B cell (primary cell): ENCODE measurements around the gene FOXN4. TPM values are rescaled to one million over a fixed set of nuclear protein-coding genes. Genes with fewer than 3 reads are reported as not detected.

Experiments
- ATAC-seq: fragments of 200-7000 bp; cut with Tn5 transposase; one replicate; pipeline ENCODE4 v1.10.0; 2021; ENCODE audit warnings: low read depth, mild to moderate bottlenecking, moderate number of reproducible peaks, moderate library complexity
- CTCF ChIA-PET: fragments of 350-600 bp; sonication (Branson Sonifier 250); formaldehyde crosslinking; loops from one replicate; lab custom pipeline; 2021; ENCODE audit warnings: antibody characterized with exemption, inconsistent platforms; lab: Charles Lee
- POLR2A ChIA-PET: fragments of 350-600 bp; sonication (Branson Sonifier 250); formaldehyde crosslinking; loops from one replicate; lab custom pipeline; 2021; ENCODE audit warnings: antibody characterized with exemption; lab: Charles Lee
- DNase-seq: peaks from one replicate; pipeline ENCODE4 v3.0.0; 2013
- H2AFZ ChIP-seq: 2 replicates; pipeline ENCODE4 v1.6.1; 2012; ENCODE audit warnings: mild to moderate bottlenecking, low read depth, low read length; ENCODE audit not compliant: insufficient read depth, poor library complexity, severe bottlenecking
- H3K27ac ChIP-seq, 2 donors: 1 replicate in 1 of 2; 2 replicates in 1 of 2; pipeline ENCODE4 v1.5.1; 2012 to 2013; ENCODE audit warnings: low read length in 2 of 2, mild to moderate bottlenecking in 2 of 2, moderate library complexity in 1 of 2
- H3K27me3 ChIP-seq, 4 experiments: fragments of 200-600 bp in 1 of 4; sonication (generic) in 1 of 4; replicated peaks in 1 of 4; 1 replicate in 2 of 4; 2 replicates in 2 of 4; pipeline versions ENCODE4 v1.6.1 to v1.7.0; 2013 to 2016; ENCODE audit warnings: low read length in 3 of 4, mild to moderate bottlenecking in 2 of 4, mixed read lengths in 1 of 4, moderate library complexity in 1 of 4; ENCODE audit not compliant: insufficient read depth in 4 of 4, control insufficient read depth in 3 of 4; ENCODE audit errors: control extremely low read depth in 1 of 4
- H3K36me3 ChIP-seq, 2 experiments: replicated peaks in 1 of 2; 1 replicate in 1 of 2; 2 replicates in 1 of 2; pipeline versions ENCODE4 v1.6.1 to v1.7.1; 2013; ENCODE audit warnings: low read length in 1 of 2; ENCODE audit not compliant: insufficient read depth in 2 of 2, control insufficient read depth in 1 of 2; ENCODE audit errors: control extremely low read depth in 1 of 2, extremely low read depth in 1 of 2
- H3K4me1 ChIP-seq, 2 donors: fragments of 200-600 bp in 1 of 2; sonication (generic) in 1 of 2; 1 replicate in 1 of 2; 2 replicates in 1 of 2; pipeline versions ENCODE4 v1.5.1 to v1.6.1; 2013 to 2017; ENCODE audit warnings: low read length in 2 of 2; ENCODE audit not compliant: control insufficient read depth in 2 of 2, insufficient read depth in 2 of 2
- H3K4me2 ChIP-seq: replicated peaks from 2 replicates; pipeline ENCODE3; 2012; ENCODE audit warnings: mild to moderate bottlenecking, low read depth, low read length; ENCODE audit not compliant: poor library complexity, severe bottlenecking
- H3K4me3 ChIP-seq, 5 experiments: fragments of 200-600 bp in 1 of 5; sonication (generic) in 1 of 5; 1 replicate in 3 of 5; 2 replicates in 2 of 5; pipeline versions ENCODE4 v1.5.1 to v1.7.0; 2011 to 2016; ENCODE audit warnings: low read length in 4 of 5, mild to moderate bottlenecking in 4 of 5, low read depth in 2 of 5, control low read depth in 1 of 5, moderate library complexity in 1 of 5; ENCODE audit not compliant: insufficient read depth in 1 of 5; ENCODE audit errors: control extremely low read depth in 1 of 5, extremely low read depth in 1 of 5
- H3K79me2 ChIP-seq: fragments of 200-600 bp; sonication (generic); one replicate; pipeline ENCODE4 v1.6.0; 2016; ENCODE audit warnings: low read length; ENCODE audit not compliant: control insufficient read depth, insufficient read depth
- H3K9ac ChIP-seq: fragments of 200-600 bp; sonication (generic); 2 replicates; pipeline ENCODE4 v1.6.1; 2017; ENCODE audit warnings: mild to moderate bottlenecking, low read length, moderate library complexity
- H3K9me3 ChIP-seq, 3 donors: one replicate each; pipeline versions ENCODE4 v1.6.1 to v1.7.1; 2013; ENCODE audit warnings: low read length in 2 of 3; ENCODE audit not compliant: control insufficient read depth in 2 of 3, insufficient read depth in 1 of 3; ENCODE audit errors: control extremely low read depth in 1 of 3
- H4K20me1 ChIP-seq: 2 replicates; pipeline ENCODE4 v1.6.0; 2012; ENCODE audit warnings: mild to moderate bottlenecking, low read length; ENCODE audit not compliant: insufficient read depth, control insufficient read depth, poor library complexity, severe bottlenecking
- H3K27ac Mint-ChIP-seq: one replicate; pipeline ENCODE4 v1.8.0; 2021; ENCODE audit warnings: mixed read lengths
- H3K27me3 Mint-ChIP-seq: one replicate; pipeline ENCODE4 v1.8.0; 2021; ENCODE audit warnings: mixed read lengths
- H3K4me1 Mint-ChIP-seq: one replicate; pipeline ENCODE4 v1.8.0; 2021; ENCODE audit warnings: mixed read lengths
- H3K4me3 Mint-ChIP-seq: one replicate; pipeline ENCODE4 v1.8.0; 2021; ENCODE audit warnings: mixed read lengths
- H3K9me3 Mint-ChIP-seq: one replicate; pipeline ENCODE4 v1.8.0; 2022; ENCODE audit warnings: mixed read lengths; ENCODE audit not compliant: insufficient read depth
- CTCF ChIP-seq: fragments of 200-600 bp; IDR thresholded peaks from one replicate; pipeline ENCODE4 v1.8.0; 2022; ENCODE audit warnings: antibody characterized with exemption, mild to moderate bottlenecking
- EZH2 ChIP-seq: IDR thresholded peaks from 2 replicates; pipeline ENCODE4 v1.6.1; 2012; ENCODE audit warnings: borderline replicate concordance, low read depth, mild to moderate bottlenecking, moderate library complexity, low read length; ENCODE audit not compliant: insufficient read depth, poor library complexity, severe bottlenecking
- WGBS: methylation state at CpG from one replicate; pipeline ENCODE4 v1.1.5; 2013; ENCODE audit warnings: missing lambda C conversion rate; ENCODE audit not compliant: insufficient coverage; 5-methylcytosine and 5-hydroxymethylcytosine counted together
- intact Hi-C: fragments of 100-400 bp; cut with micrococcal nuclease; formaldehyde crosslinking; loops from one replicate; pipeline ENCODE4 v1.10.0; 2022
- polyA plus RNA-seq: library from polyadenylated mRNA; depleted of rRNA; stranded (reverse); fragments of >200 nt; gene quantifications from 2 replicates; pipeline ENCODE4 v1.2.3, GENCODE V29; 2012
- total RNA-seq, 2 donors: library from RNA; stranded (reverse); fragments of 120-200 nt in 1 of 2; gene quantifications; 1 replicate in 1 of 2; 2 replicates in 1 of 2; pipeline versions ENCODE4 v1.2.3 to v1.2.4, GENCODE V29; 2013 to 2022

Gene FOXN4
- total and polyA plus RNA-seq, 2 donors (not counting 1 experiment from before 2014, with no cell fraction given), result not detected

GRCh38 chr12:109305547-109305946 is 3.5 kb downstream of the FOXN4 start:
- no peak overlapping the region for H2AFZ ChIP-seq
- H3K9me3 Mint-ChIP-seq, result no peaks in the 10 kb centered on the region
- DNase-seq, result no peak
- no peak overlapping the region for H3K4me3 Mint-ChIP-seq
- no peaks in the 10 kb centered on the region for H4K20me1 ChIP-seq
- no peak overlapping the region for H3K4me2 ChIP-seq
- CTCF ChIA-PET, result no interaction called here
- H3K79me2 ChIP-seq, result no peaks in the 10 kb centered on the region
- peaks cover 0 to 59% (median 18%) of the 10 kb centered on the region in 4 experiments for H3K27me3 ChIP-seq
- no peaks in the 10 kb centered on the region for H3K36me3 ChIP-seq
- no peak overlapping the region for H3K4me3 ChIP-seq
- peaks cover 10 to 14% of the 10 kb centered on the region in 2 donors for H3K4me1 ChIP-seq
- no peak for ATAC-seq
- H3K27ac Mint-ChIP-seq, result no peak overlapping the region
- POLR2A ChIA-PET, result no interaction called here
- H3K27me3 Mint-ChIP-seq, result peaks cover 55% of the 10 kb centered on the region
- intact Hi-C loops, result no loop called here
- H3K4me1 Mint-ChIP-seq, result peaks cover 12% of the 10 kb centered on the region
- no peak for TF ChIP-seq CTCF
- TF ChIP-seq EZH2, result no peak
- H3K27ac ChIP-seq, result no peak overlapping the region
- WGBS, result 89% methylated on average over 4 of the region's 6 CpGs
- H3K9me3 ChIP-seq, result no peaks in the 10 kb centered on the region
- H3K9ac ChIP-seq, result no peak overlapping the region

GRCh38 chr12:109304485-109304884 is 4.6 kb downstream of the FOXN4 start:
- intact Hi-C loops, result no loop called here
- ATAC-seq, result no peak
- POLR2A ChIA-PET, result no interaction called here

More at GRCh38 chr12:109304485-109304884, 4.6 kb downstream of the FOXN4 start:
- Histone ChIP-seq H3K9ac (no peak overlapping the region), H3K36me3 (no peaks in the 10 kb centered on the region), H3K27ac (no peak overlapping the region), H4K20me1 (no peaks in the 10 kb centered on the region), H3K4me2 (no peak overlapping the region), H2AFZ (no peak overlapping the region), H3K27me3 (peaks cover 0 to 52% (median 18%) of the 10 kb centered on the region in 4 experiments), H3K4me1 (peaks cover 4 to 8% of the 10 kb centered on the region in 2 donors), H3K79me2 (no peaks in the 10 kb centered on the region), H3K4me3 (no peak overlapping the region), H3K9me3 (no peaks in the 10 kb centered on the region)
- Mint-ChIP-seq H3K4me1 (peaks cover 7% of the 10 kb centered on the region), H3K4me3 (no peak overlapping the region), H3K9me3 (no peaks in the 10 kb centered on the region), H3K27ac (no peak overlapping the region), H3K27me3 (peaks cover 51% of the 10 kb centered on the region)
- DNase-seq, result no peak
- CTCF ChIA-PET, result no interaction called here
- WGBS, result 32% methylated on average over 6 of the region's 8 CpGs
- no peak for TF ChIP-seq CTCF
- TF ChIP-seq EZH2, result no peak
